GM13976 (cell line): ENCODE data around the gene HNRNPD.
"Not testable (repeated sequence)": the region's sequence is repeated elsewhere in the genome, so short reads cannot be mapped to it uniquely, and the experiment has no call there.

Experiments used
- DNase-seq: peaks from one replicate; pipeline ENCODE4 v3.0.0; 2012; ENCODE audit warnings: low spot score
- CTCF ChIP-seq: IDR thresholded peaks from 2 replicates; pipeline ENCODE4 v1.5.1; 2012; ENCODE audit warnings: borderline replicate concordance, mild to moderate bottlenecking; ENCODE audit not compliant: insufficient read depth; ENCODE audit errors: extremely low read depth, missing control alignments, control extremely low read depth
- in situ Hi-C: fragments of 300-500 bp; cut with MboI; formaldehyde crosslinking; loops from one replicate; pipeline ENCODE4 v1.12.0; 2022; ENCODE audit warnings: low sequenced_read_pairs, mixed read lengths, inconsistent platforms; ENCODE audit not compliant: unreplicated experiment

The HNRNPD gene

GRCh38 chr4:82402196-82402775 is 28.5 kb upstream of the HNRNPD start:
- in situ Hi-C loops, result no loop called here
- DNase-seq, result no peak

DNA sequence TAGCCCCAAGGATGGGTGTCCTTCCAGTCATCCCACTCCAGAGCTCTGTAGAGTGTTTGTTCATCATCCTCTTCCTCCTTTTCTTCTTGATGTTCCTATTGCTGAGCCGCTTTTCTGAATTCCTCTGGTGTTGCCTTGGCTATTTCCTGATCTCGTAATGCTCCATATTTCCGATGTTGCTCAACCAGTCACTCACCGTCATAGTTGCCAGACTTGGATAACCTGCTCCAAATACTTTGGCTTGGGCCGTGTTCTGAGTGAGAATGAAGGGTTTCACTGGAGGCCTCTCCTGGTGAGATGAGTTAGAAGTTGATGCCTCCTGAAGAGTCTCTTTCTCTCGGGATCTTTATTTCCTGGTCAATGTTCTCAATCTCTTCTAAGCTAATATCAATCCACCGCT is 27.8 kb upstream of the HNRNPD start:
- TF ChIP-seq CTCF, result no peak
- in situ Hi-C loops, result no loop called here
- DNase-seq, result no peak

More at GRCh38 chr4:82402196-82402775, 28.5 kb upstream of the HNRNPD start:
- no peak for TF ChIP-seq CTCF

DNA sequence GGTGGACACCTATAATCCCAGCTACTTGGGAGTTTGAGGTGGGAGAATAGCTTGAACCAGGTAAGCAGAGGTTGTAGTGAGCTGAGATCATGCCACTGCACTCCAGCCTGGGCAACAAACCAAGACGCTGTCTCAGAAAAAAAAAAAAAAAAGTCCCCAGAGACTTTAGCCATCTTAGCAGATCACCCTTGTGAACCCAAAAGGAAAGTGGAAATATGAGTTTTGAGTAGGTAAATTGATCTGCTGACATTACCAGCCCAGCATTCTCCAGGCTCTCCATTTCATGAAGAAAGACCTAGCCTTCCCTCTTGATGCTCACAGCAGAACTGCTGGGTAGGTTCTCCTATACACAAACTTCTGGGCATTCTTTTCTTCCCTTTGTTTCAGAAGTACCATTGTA is 24.5 kb upstream of the HNRNPD start:
- TF ChIP-seq CTCF, result no peak
- DNase-seq, result no peak
- in situ Hi-C loops, result no loop called here

GRCh38 chr4:82397527-82397926 is 23.7 kb upstream of the HNRNPD start:
- no peak for DNase-seq
- no peak for TF ChIP-seq CTCF
- in situ Hi-C loops, result no loop called here

GRCh38 chr4:82394896-82395295 is 21.1 kb upstream of the HNRNPD start:
- in situ Hi-C loops, result no loop called here
- no peak for DNase-seq
- TF ChIP-seq CTCF, result no peak

DNA sequence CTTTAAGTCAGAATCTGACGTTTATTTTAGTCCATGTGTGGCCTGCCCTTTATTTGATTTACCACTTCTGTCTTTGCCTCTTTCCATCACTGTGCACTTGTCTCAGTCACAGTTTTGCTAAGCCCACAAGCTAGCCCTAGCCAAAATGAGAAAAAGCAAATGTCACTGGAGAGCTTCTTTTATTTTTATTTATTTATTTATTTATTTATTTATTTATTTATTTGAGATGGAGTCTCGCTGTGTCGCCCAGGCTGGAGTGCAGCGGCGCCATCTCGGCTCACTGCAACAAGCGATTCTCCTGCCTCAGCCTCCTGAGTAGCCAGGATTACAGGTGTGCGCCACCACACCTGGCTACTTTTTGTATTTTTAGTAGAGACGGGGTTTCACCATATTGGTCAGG is 16.3 kb upstream of the HNRNPD start:
- DNase-seq, in situ Hi-C loops: not testable (repeated sequence)

GRCh38 chr4:82388405-82388804 is 14.6 kb upstream of the HNRNPD start:
- in situ Hi-C loops, result no loop called here
- DNase-seq, result no peak
- TF ChIP-seq CTCF, result no peak

DNA sequence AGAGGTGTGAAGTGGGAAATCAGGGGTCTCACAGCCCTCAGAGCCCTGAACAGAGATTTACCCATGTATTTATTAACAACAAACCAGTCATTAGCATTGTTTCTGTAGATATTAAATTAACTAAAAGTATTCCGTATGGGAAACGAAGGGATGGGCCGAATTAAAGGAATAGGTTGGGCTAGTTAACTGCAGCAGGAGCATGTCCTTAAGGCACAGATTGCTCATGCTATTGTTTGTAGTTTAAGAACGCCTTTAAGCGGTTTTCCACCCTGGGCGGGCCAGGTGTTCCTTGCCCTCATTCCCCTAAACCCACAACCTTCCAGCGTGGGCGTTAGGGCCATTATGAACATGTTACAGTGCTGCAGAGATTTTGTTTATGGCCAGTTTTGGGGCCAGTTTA is 12.5 kb upstream of the HNRNPD start:
- in situ Hi-C loops, DNase-seq: not testable (repeated sequence)
